H1 (cell line): Measurements from ENCODE around the gene NMT2. TPM values are rescaled to one million over a fixed set of nuclear protein-coding genes. Genes with fewer than 3 reads are reported as not detected.
A peak's percentile ranks its signal among the peaks of the same experiment; 100 is the strongest.

Experiments
- CHD1 ChIP-seq: IDR thresholded peaks from 2 replicates; pipeline ENCODE4 v1.6.1; 2012; ENCODE audit warnings: low read depth, low read length, improper control_type of control experiment
- EZH2 ChIP-seq: fragments of 200-600 bp; sonication (generic); IDR thresholded peaks from 2 replicates; pipeline ENCODE4 v1.7.1; 2012; ENCODE audit warnings: low read depth, mild to moderate bottlenecking, moderate library complexity, low read length, inconsistent platforms; ENCODE audit not compliant: severe bottlenecking
- PHF8 ChIP-seq: fragments of 200-600 bp; sonication (generic); conservative IDR thresholded peaks from 2 replicates; pipeline ENCODE4 v1.7.1; 2012; ENCODE audit warnings: low read depth, mild to moderate bottlenecking, inconsistent platforms, low read length, moderate library complexity
- POLR2AphosphoS5 ChIP-seq: IDR thresholded peaks from 2 replicates; pipeline ENCODE4 v1.6.1; 2011; ENCODE audit warnings: low read depth, low read length
- RBBP5 ChIP-seq: IDR thresholded peaks from 2 replicates; pipeline ENCODE4 v1.7.1; 2012; ENCODE audit warnings: low read depth, mild to moderate bottlenecking, inconsistent platforms, low read length, moderate library complexity, borderline replicate concordance
- RXRA ChIP-seq: IDR thresholded peaks from 2 replicates; pipeline ENCODE4 v1.6.1; 2011; ENCODE audit warnings: low read depth, mild to moderate bottlenecking, low read length, moderate library complexity; ENCODE audit not compliant: insufficient read depth
- SUZ12 ChIP-seq: fragments of 200-600 bp; sonication (generic); IDR thresholded peaks from 2 replicates; pipeline ENCODE4 v1.6.1; 2012; ENCODE audit warnings: mild to moderate bottlenecking, inconsistent platforms, low read length, moderate library complexity, mixed read lengths
- TAF1 ChIP-seq: IDR thresholded peaks from 2 replicates; pipeline ENCODE4 v1.6.1; 2011; ENCODE audit warnings: mild to moderate bottlenecking, low read depth, low read length
- polyA plus RNA-seq, 7 experiments: library from polyadenylated mRNA; depleted of rRNA in 3 of 7; stranded (reverse) in 5 of 7; unstranded in 2 of 7; fragments of >200 nt in 5 of 7; fragments of 200-250 nt in 2 of 7; gene quantifications; 1 replicate in 5 of 7; 2 replicates in 1 of 7; 4 replicates in 1 of 7; pipeline versions ENCODE4 v1.2.1 to v1.2.3, GENCODE V29; 2011 to 2013; ENCODE audit warnings: missing spikeins in 2 of 7, mixed read lengths in 2 of 7
- total RNA-seq: library from RNA; stranded (reverse); fragmentation: NEBNext Ultra II Directional; extraction: Animal tissue kit (Norgen Biotek cat#: 25700); gene quantifications from 2 replicates; pipeline ENCODE4 v1.2.1, GENCODE V29; 2021

Gene NMT2
- total and polyA plus RNA-seq, 2 of the 8 experiments (the other 6 are each of a cell fraction or from before 2014, with no cell fraction given) = 4.4 to 15.4 TPM

DNA sequence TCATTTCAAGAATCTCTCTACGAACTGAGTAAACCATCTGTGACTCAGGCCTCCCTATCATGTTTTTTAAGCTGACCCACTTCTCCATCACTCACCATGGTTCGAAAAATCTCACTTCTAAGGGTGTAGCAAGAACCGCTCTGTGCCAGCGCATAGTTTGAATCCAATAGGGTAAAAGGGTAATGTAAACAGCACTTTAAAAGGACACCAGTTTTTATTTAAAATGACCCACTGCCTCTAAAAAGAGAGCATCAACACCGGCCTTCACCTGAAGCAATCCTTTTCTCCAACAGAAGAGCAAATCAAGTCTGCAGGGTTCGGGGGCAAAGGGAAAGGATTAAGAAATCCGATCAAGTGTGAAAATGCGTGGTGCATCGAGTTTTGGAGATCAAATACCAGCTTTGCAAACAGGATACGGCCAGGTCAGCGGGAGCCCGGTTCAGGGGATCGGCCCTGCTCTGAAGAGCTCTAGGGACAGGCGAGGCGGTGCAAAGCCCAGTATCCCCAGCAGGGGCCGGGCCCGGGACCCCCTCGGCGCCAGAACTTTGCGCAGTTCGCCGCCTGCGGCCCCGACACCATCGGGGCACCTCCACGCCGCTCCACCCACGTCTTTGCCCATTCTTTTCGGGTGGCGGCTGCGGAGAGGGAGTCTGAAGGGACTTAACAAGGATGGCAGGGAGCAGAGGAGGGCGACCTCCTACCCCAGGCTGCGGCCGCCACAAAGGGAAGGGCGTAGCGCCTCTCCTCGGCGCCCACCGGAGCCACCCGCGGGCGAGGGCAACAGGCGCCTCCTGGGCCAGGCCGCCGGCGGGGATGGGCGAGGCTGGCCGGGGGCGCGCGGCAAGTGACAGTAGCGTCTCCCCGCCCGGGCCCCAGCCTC lies 842 bp downstream of the NMT2 start (continued):
- TF ChIP-seq TAF1 = peak; percentile 56
- 0 out of 2 replicates have a peak, but pooled peaks have one; percentile 24 for TF ChIP-seq PHF8
- no peak for TF ChIP-seq RXRA
- peak; percentile 28 for TF ChIP-seq POLR2AphosphoS5
- TF ChIP-seq RBBP5 = 0 out of 2 replicates have a peak, but pooled peaks have one; percentile 33
- TF ChIP-seq EZH2 = no peak
- no peak for TF ChIP-seq CHD1
- TF ChIP-seq SUZ12 = no peak
